Measurements from ENCODE around the gene ZNF766.

DNA sequence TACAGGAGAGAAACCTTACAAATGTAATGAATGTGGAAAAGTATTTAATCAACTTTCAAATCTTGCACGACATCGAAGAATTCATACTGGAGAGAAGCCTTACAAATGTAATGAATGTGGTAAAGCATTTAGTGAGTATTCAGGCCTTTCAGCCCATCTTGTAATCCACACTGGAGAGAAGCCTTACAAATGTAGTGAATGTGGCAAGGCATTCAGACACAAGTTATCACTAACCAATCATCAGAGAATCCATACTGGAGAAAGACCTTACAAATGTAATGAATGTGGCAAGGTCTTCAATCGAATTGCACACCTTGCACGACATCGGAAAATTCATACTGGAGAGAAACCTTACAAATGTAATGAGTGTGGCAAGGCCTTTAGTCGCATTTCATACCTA, 53.0 kb downstream of the ZNF766 start:
- TF ChIP-seq, protein P1, sequence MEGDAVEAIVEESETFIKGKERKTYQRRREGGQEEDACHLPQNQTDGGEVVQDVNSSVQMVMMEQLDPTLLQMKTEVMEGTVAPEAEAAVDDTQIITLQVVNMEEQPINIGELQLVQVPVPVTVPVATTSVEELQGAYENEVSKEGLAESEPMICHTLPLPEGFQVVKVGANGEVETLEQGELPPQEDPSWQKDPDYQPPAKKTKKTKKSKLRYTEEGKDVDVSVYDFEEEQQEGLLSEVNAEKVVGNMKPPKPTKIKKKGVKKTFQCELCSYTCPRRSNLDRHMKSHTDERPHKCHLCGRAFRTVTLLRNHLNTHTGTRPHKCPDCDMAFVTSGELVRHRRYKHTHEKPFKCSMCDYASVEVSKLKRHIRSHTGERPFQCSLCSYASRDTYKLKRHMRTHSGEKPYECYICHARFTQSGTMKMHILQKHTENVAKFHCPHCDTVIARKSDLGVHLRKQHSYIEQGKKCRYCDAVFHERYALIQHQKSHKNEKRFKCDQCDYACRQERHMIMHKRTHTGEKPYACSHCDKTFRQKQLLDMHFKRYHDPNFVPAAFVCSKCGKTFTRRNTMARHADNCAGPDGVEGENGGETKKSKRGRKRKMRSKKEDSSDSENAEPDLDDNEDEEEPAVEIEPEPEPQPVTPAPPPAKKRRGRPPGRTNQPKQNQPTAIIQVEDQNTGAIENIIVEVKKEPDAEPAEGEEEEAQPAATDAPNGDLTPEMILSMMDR (IDR thresholded peaks at IDR 0.05; ENCODE audit: insufficient read depth, low read depth, low read length) = no peak
- TF ChIP-seq EZH2 (IDR thresholded peaks at IDR 0.05; ENCODE audit: insufficient read depth, low read length) = no peak
